K562 (cell line): ENCODE data around the gene SCGB1A1. TPM values are rescaled to one million over a fixed set of nuclear protein-coding genes. Genes with fewer than 3 reads are reported as not detected.

Experiments used
- ATAC-seq: fragments of 200-7000 bp; cut with Tn5 transposase; 3 replicates; pipeline ENCODE4 v1.9.1; 2020; ENCODE audit warnings: moderate library complexity
- BruUV-seq: library from RNA; stranded (reverse); fragments of 400-500 nt; replicated peaks from 2 replicates; lab custom pipeline; 2021; lab: Mats Ljungman, UMichigan
- CTCF ChIA-PET: fragments of 300-600 bp; formaldehyde crosslinking; extraction: SDS; loops from one replicate; lab custom pipeline; 2021; ENCODE audit warnings: low intra/inter-chr PET ratio; lab: Yijun Ruan, JAX
- POLR2A ChIA-PET: fragments of 300-600, 350-650 bp; sonication (Branson Sonifier 250); formaldehyde crosslinking; extraction: SDS; loops from one replicate; lab custom pipeline; 2021; ENCODE audit warnings: antibody characterized with exemption, inconsistent platforms; lab: Yijun Ruan, JAX
- DNase-seq, 4 experiments: peaks; one replicate each; pipeline versions ENCODE4 v3.0.0 to v3.0.0-alpha.2; 2011 to 2018; ENCODE audit warnings: low spot score in 3 of 4, mixed read lengths in 3 of 4; ENCODE audit errors: extremely low read depth in 1 of 4
- FAIRE-seq: peaks from 2 replicates; lab custom pipeline; 2011; peaks lifted over from hg19 to GRCh38; lab: Jason Lieb, UNC
- H2AFZ ChIP-seq: 2 replicates; pipeline ENCODE4 v1.6.0; 2011; ENCODE audit warnings: low read depth, low read length, control low read depth, inconsistent platforms
- H3K27ac ChIP-seq: fragments of 200-600 bp; 3 replicates; pipeline ENCODE4 v1.8.0; 2011; ENCODE audit warnings: low read depth, mild to moderate bottlenecking, control low read depth, inconsistent platforms, low read length, moderate library complexity, mixed read lengths; ENCODE audit errors: extremely low read depth
- H3K27me3 ChIP-seq, 2 experiments: fragments of 300-600 bp in 1 of 2; 2 replicates in 1 of 2; 3 replicates in 1 of 2; pipeline versions ENCODE4 v1.6.0 to v1.8.0; 2011; ENCODE audit warnings: inconsistent platforms in 2 of 2, low read length in 2 of 2, mild to moderate bottlenecking in 1 of 2, mixed read lengths in 1 of 2, moderate library complexity in 1 of 2; ENCODE audit not compliant: control insufficient read depth in 2 of 2, insufficient read depth in 2 of 2
- H3K36me3 ChIP-seq: fragments of 300-600 bp; 3 replicates; pipeline ENCODE4 v1.8.0; 2011; ENCODE audit warnings: mild to moderate bottlenecking, low read length, inconsistent platforms; ENCODE audit not compliant: control insufficient read depth, insufficient read depth
- H3K4me1 ChIP-seq, 2 experiments: fragments of 200-600 bp in 1 of 2; replicated peaks in 1 of 2; 2 replicates in 1 of 2; 3 replicates in 1 of 2; pipeline versions ENCODE4 v1.5.1 to v1.8.0; 2011; ENCODE audit warnings: inconsistent platforms in 2 of 2, low read length in 2 of 2, mild to moderate bottlenecking in 1 of 2, mixed read lengths in 1 of 2, moderate library complexity in 1 of 2; ENCODE audit not compliant: control insufficient read depth in 2 of 2, insufficient read depth in 2 of 2
- H3K4me2 ChIP-seq: 2 replicates; pipeline ENCODE4 v1.6.1; 2011; ENCODE audit warnings: low read length, control low read depth, inconsistent platforms, mixed read lengths; ENCODE audit not compliant: insufficient read depth
- H3K4me3 ChIP-seq: fragments of 200-600 bp; sonication (generic), shearing (Covaris generic); 2 replicates; pipeline ENCODE4 v1.5.1; 2016; ENCODE audit warnings: control low read depth, inconsistent platforms
- H3K79me2 ChIP-seq: fragments of 200-600 bp; 3 replicates; pipeline ENCODE4 v1.8.0; 2011; ENCODE audit warnings: low read length, inconsistent platforms; ENCODE audit not compliant: control insufficient read depth, insufficient read depth
- H3K9ac ChIP-seq, 2 experiments: 2 replicates each; pipeline versions ENCODE4 v1.6.0 to v1.6.1; 2011; ENCODE audit warnings: low read depth in 2 of 2, low read length in 2 of 2, control low read depth in 1 of 2, inconsistent platforms in 1 of 2, mild to moderate bottlenecking in 1 of 2, mixed read lengths in 1 of 2; ENCODE audit not compliant: insufficient read depth in 1 of 2
- H3K9me1 ChIP-seq: one replicate; pipeline ENCODE4 v1.6.0; 2011; ENCODE audit warnings: inconsistent platforms, mild to moderate bottlenecking, low read length, moderate library complexity; ENCODE audit not compliant: control insufficient read depth, insufficient read depth
- H3K9me3 ChIP-seq: replicated peaks from 2 replicates; pipeline ENCODE4 v1.5.1; 2011; ENCODE audit warnings: low read depth, low read length, inconsistent platforms; ENCODE audit not compliant: control insufficient read depth, insufficient read depth
- H4K20me1 ChIP-seq: replicated peaks from 2 replicates; pipeline ENCODE4 v1.6.1; 2011; ENCODE audit warnings: low read length, inconsistent platforms, mixed read lengths; ENCODE audit not compliant: control insufficient read depth, insufficient read depth
- BRD4 ChIP-seq: fragments of 200-600 bp; sonication (generic); IDR thresholded peaks from 2 replicates; pipeline ENCODE4 v1.6.1; 2017; ENCODE audit warnings: inconsistent platforms
- CTCF ChIP-seq, 3 experiments: IDR thresholded peaks in 2 of 3; conservative IDR thresholded peaks in 1 of 3; 2 replicates each; pipeline ENCODE4 v1.5.1; 2011 to 2012; ENCODE audit warnings: low read length in 3 of 3, mild to moderate bottlenecking in 3 of 3, control low read depth in 2 of 3, improper control_type of control experiment in 1 of 3, inconsistent platforms in 1 of 3, low read depth in 1 of 3, mixed read lengths in 1 of 3, moderate library complexity in 1 of 3; ENCODE audit not compliant: insufficient read depth in 2 of 3
- ETV1 ChIP-seq: fragments of 450-650 bp; conservative IDR thresholded peaks from 2 replicates; pipeline ENCODE4 v1.6.1; 2016; ENCODE audit warnings: missing genetic modification characterization, control low read depth, low read depth, missing compliant biosample characterization
- GATA2 ChIP-seq: sonication (generic); formaldehyde crosslinking; IDR thresholded peaks from 2 replicates; pipeline ENCODE4 v1.4.0; 2020; ENCODE audit warnings: mild to moderate bottlenecking, missing genetic modification reagents
- KDM1A ChIP-seq, 2 experiments: fragments of 450-650 bp; IDR thresholded peaks; 2 replicates each; pipeline ENCODE4 v1.6.1; 2016; ENCODE audit warnings: mild to moderate bottlenecking in 2 of 2
- KLF6 ChIP-seq: fragments of 250-450 bp; sonication (Bioruptor Pico); IDR thresholded peaks from 2 replicates; pipeline ENCODE4 v1.4.0; 2020; ENCODE audit warnings: mild to moderate bottlenecking, moderate library complexity, borderline replicate concordance
- SMAD3 ChIP-seq: fragments of 450-650 bp; formaldehyde crosslinking; conservative IDR thresholded peaks from 2 replicates; pipeline ENCODE4 v1.4.0; 2020; ENCODE audit warnings: mild to moderate bottlenecking
- ZNF347 ChIP-seq: fragments of 450-650 bp; formaldehyde crosslinking; IDR thresholded peaks from 2 replicates; pipeline ENCODE4 v1.4.0; 2020; ENCODE audit warnings: low read depth, mild to moderate bottlenecking, moderate library complexity
- ZNF384 ChIP-seq: IDR thresholded peaks from 2 replicates; pipeline ENCODE4 v1.6.1; 2012; ENCODE audit warnings: low read depth, low read length, improper control_type of control experiment
- WGBS: fragments of 100-300 bp; shearing (Covaris generic); methylation state at CpG from one replicate; pipeline ENCODE4 v1.1.6; 2016; ENCODE audit warnings: low coverage, mixed read lengths; ENCODE audit not compliant: insufficient coverage; ENCODE audit errors: missing lambda C conversion rate; 5-methylcytosine and 5-hydroxymethylcytosine counted together
- in situ Hi-C: fragments of 300-500 bp; cut with MboI; formaldehyde crosslinking; loops from 4 replicates; pipeline ENCODE4 v1.15.0; 2018; ENCODE audit warnings: inconsistent platforms, mixed read lengths
- intact Hi-C: fragments of 100-400 bp; cut with micrococcal nuclease; formaldehyde crosslinking; loops from 2 replicates; pipeline ENCODE4 v1.14.2; 2022
- polyA plus RNA-seq, 8 experiments: library from polyadenylated mRNA; depleted of rRNA in 4 of 8; stranded (reverse) in 5 of 8; unstranded in 3 of 8; fragments of >200 nt; fragmentation: Nextera tagmentation in 2 of 8; fragmentation: Illumina TruSeq in 1 of 8; extraction: Ambion mirVana in 2 of 8; extraction: Trizol in 1 of 8; gene quantifications; 2 replicates each; pipeline versions ENCODE4 v1.2.1 to v1.2.3, GENCODE V29; 2011 to 2014; ENCODE audit warnings: inconsistent platforms in 1 of 8, missing spikeins in 1 of 8
- total RNA-seq, 7 experiments: library from RNA; depleted of rRNA in 6 of 7; stranded (reverse); fragments of >200 nt in 6 of 7; fragmentation: Illumina TruSeq in 2 of 7; extraction: Trizol in 2 of 7; gene quantifications; 2 replicates each; pipeline versions ENCODE4 v1.2.1 to v1.2.3, GENCODE V29; 2011 to 2021; ENCODE audit warnings: low replicate concordance in 1 of 7
- TF ChIP-seq, protein P1 (sequence below): fragments of 450-650 bp; IDR thresholded peaks from 2 replicates; pipeline ENCODE4 v1.6.1; 2016
- TF ChIP-seq, protein P2 (sequence below): fragments of 250-450 bp; sonication (Bioruptor Pico); IDR thresholded peaks from 2 replicates; pipeline ENCODE4 v1.8.0; 2021; ENCODE audit warnings: moderate library complexity, mild to moderate bottlenecking, inconsistent platforms
- TF ChIP-seq, protein P3 (sequence below): fragments of 450-650 bp; IDR thresholded peaks from 2 replicates; pipeline ENCODE4 v1.6.1; 2016; ENCODE audit warnings: missing biosample characterization, missing genetic modification characterization
- TF ChIP-seq, protein P4 (sequence below): fragments of 450-650 bp; formaldehyde crosslinking; IDR thresholded peaks from 2 replicates; pipeline ENCODE4 v1.4.0; 2020; ENCODE audit warnings: mild to moderate bottlenecking, mixed read lengths

Gene SCGB1A1
- total and polyA plus RNA-seq, 9 of the 15 experiments (the other 6 are each of a cell fraction or from before 2014, with no cell fraction given) = 0.55 TPM; not detected in 8

DNA sequence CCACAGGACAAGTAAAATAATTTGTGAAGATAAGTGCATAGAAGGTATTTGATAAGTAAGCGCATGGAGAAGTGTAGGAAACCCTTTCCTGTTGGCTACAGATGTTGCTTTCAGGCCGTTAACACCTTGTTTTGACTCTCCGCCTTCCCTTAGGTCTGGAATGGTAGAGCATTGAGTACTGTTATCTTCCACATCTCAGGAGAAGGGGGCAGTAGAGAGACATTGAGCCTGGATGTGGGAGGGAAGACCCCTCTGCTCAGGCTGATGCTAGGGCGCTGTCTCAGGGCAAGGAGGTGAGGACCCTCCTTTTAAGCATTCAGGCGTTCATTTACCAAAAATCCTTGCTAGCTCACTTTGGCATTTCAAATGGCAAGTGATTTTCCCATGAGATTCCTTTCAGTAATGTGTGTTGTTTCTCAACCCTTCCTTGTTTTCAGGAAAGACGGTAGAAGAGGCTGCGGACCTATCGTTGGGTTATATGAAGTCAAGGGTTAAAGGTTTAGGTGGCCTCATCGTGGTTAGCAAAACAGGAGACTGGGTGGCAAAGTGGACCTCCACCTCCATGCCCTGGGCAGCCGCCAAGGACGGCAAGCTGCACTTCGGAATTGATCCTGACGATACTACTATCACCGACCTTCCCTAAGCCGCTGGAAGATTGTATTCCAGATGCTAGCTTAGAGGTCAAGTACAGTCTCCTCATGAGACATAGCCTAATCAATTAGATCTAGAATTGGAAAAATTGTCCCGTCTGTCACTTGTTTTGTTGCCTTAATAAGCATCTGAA, 27.0 kb upstream of the SCGB1A1 start:
- no peaks in the 10 kb centered on the region for H3K36me3 ChIP-seq
- H3K9me3 ChIP-seq = no peaks in the 10 kb centered on the region
- 79% methylated on average over 16 of the region's 16 CpGs for WGBS
- H3K27me3 ChIP-seq = no peaks in the 10 kb centered on the region
- H3K4me1 ChIP-seq = peaks cover 31 to 34% of the 10 kb centered on the region in 2 experiments
- no peaks in the 10 kb centered on the region for H4K20me1 ChIP-seq
- no peak overlapping the region for H3K27ac ChIP-seq
- no peak overlapping the region for H2AFZ ChIP-seq
- no peak overlapping the region for H3K4me2 ChIP-seq
- no peak overlapping the region for H3K9ac ChIP-seq
- H3K9me1 ChIP-seq = no peaks in the 10 kb centered on the region
- ChIA-PET POLR2A (interaction anchor here (1.8 to 2.7 kb wide), 2 partner anchors 151 to 273 kb away, joined by 5 to 8 read pairs; partner anchors contain the start of genes C11orf98 and CSKMT), CTCF (no interaction called here)
- FAIRE-seq (no peak), DNase-seq (peak in 1 of 4 experiments; percentile 13), ATAC-seq (no peak)
- H3K4me3 ChIP-seq = no peak overlapping the region
- no TSS peak for BruUV-seq
- in situ Hi-C loops (loop anchor here (5.0 to 25.0 kb wide), 4 partner anchors 163 to 620 kb away; partner anchors contain the start of gene SLC22A8), intact Hi-C loops (loop anchor here (10.0 kb wide), 1 partner anchor 373 kb away; the partner anchor contains the start of gene POLR2G)
- H3K79me2 ChIP-seq = no peaks in the 10 kb centered on the region
- TF ChIP-seq SMAD3 (no peak), ETV1 (tag) (no peak), KLF6 (CRISPR knock-in tag) (no peak), GATA2 (CRISPR knock-in tag) (peak; percentile 47; the same call in 1 of the 2 replicates), ZNF347 (no peak), BRD4 (no peak), ZNF384 (no peak), CTCF (IDR thresholded peaks at IDR 0.05 in 2 of 3, conservative IDR thresholded peaks at IDR 0.05 in 1 of 3; ENCODE audit: insufficient read depth in 2 of 3, low read depth in 1 of 3, low read length in 3 of 3) (0 out of 6 replicates have a peak, but pooled peaks of 1 of the 3 experiments have one; percentile 9), KDM1A (IDR thresholded peaks at IDR 0.05) (no peak)
- TF ChIP-seq, protein P1, sequence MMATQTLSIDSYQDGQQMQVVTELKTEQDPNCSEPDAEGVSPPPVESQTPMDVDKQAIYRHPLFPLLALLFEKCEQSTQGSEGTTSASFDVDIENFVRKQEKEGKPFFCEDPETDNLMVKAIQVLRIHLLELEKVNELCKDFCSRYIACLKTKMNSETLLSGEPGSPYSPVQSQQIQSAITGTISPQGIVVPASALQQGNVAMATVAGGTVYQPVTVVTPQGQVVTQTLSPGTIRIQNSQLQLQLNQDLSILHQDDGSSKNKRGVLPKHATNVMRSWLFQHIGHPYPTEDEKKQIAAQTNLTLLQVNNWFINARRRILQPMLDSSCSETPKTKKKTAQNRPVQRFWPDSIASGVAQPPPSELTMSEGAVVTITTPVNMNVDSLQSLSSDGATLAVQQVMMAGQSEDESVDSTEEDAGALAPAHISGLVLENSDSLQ = no peak
- TF ChIP-seq, protein P2, sequence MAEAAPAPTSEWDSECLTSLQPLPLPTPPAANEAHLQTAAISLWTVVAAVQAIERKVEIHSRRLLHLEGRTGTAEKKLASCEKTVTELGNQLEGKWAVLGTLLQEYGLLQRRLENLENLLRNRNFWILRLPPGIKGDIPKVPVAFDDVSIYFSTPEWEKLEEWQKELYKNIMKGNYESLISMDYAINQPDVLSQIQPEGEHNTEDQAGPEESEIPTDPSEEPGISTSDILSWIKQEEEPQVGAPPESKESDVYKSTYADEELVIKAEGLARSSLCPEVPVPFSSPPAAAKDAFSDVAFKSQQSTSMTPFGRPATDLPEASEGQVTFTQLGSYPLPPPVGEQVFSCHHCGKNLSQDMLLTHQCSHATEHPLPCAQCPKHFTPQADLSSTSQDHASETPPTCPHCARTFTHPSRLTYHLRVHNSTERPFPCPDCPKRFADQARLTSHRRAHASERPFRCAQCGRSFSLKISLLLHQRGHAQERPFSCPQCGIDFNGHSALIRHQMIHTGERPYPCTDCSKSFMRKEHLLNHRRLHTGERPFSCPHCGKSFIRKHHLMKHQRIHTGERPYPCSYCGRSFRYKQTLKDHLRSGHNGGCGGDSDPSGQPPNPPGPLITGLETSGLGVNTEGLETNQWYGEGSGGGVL (CRISPR knock-in tag) = no peak
- TF ChIP-seq, protein P3, sequence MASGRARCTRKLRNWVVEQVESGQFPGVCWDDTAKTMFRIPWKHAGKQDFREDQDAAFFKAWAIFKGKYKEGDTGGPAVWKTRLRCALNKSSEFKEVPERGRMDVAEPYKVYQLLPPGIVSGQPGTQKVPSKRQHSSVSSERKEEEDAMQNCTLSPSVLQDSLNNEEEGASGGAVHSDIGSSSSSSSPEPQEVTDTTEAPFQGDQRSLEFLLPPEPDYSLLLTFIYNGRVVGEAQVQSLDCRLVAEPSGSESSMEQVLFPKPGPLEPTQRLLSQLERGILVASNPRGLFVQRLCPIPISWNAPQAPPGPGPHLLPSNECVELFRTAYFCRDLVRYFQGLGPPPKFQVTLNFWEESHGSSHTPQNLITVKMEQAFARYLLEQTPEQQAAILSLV (tag) = no peak
- TF ChIP-seq, protein P4, sequence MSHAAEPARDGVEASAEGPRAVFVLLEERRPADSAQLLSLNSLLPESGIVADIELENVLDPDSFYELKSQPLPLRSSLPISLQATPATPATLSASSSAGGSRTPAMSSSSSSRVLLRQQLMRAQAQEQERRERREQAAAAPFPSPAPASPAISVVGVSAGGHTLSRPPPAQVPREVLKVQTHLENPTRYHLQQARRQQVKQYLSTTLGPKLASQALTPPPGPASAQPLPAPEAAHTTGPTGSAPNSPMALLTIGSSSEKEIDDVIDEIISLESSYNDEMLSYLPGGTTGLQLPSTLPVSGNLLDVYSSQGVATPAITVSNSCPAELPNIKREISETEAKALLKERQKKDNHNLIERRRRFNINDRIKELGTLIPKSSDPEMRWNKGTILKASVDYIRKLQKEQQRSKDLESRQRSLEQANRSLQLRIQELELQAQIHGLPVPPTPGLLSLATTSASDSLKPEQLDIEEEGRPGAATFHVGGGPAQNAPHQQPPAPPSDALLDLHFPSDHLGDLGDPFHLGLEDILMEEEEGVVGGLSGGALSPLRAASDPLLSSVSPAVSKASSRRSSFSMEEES (CRISPR knock-in tag) = no peak
